GM13976 (cell line): Measurements from ENCODE around the gene RNF41.
A peak's percentile ranks its signal among the peaks of the same experiment; 100 is the strongest.

ENCODE experiments used
- DNase-seq: peaks from one replicate; pipeline ENCODE4 v3.0.0; 2012; ENCODE audit warnings: low spot score
- in situ Hi-C: fragments of 300-500 bp; cut with MboI; formaldehyde crosslinking; loops from one replicate; pipeline ENCODE4 v1.12.0; 2022; ENCODE audit warnings: low sequenced_read_pairs, mixed read lengths, inconsistent platforms; ENCODE audit not compliant: unreplicated experiment
- TF ChIP-seq, protein P1 (sequence below): IDR thresholded peaks from 2 replicates; pipeline ENCODE4 v1.5.1; 2012; ENCODE audit warnings: borderline replicate concordance, mild to moderate bottlenecking; ENCODE audit not compliant: insufficient read depth; ENCODE audit errors: extremely low read depth, missing control alignments, control extremely low read depth

The RNF41 gene

DNA sequence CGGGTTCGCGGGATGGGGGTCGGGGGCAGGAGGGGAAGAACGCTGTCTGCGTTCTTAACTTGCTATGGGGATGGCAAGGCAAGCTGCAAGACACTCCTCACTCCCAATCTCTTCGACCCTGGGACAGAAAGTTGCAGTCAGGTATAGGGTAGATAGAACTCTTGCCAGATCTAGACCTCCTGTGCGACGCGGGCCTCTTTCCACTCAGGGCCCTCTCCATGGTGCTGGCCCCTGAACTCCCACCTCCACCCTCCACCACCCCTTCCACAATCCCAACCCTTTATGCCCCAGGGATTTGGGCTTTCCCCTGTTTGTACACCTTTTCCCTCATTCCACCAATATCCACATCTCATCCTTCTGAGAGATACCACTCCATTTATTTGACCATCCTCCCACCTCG lies 3.2 kb upstream of the RNF41 start:
- DNase-seq, result peak; percentile 23
- in situ Hi-C loops, result loop anchor here (25.0 kb wide), 1 partner anchor 237 kb away; the partner anchor contains the start of genes MIP and SPRYD4
- TF ChIP-seq, protein P1, sequence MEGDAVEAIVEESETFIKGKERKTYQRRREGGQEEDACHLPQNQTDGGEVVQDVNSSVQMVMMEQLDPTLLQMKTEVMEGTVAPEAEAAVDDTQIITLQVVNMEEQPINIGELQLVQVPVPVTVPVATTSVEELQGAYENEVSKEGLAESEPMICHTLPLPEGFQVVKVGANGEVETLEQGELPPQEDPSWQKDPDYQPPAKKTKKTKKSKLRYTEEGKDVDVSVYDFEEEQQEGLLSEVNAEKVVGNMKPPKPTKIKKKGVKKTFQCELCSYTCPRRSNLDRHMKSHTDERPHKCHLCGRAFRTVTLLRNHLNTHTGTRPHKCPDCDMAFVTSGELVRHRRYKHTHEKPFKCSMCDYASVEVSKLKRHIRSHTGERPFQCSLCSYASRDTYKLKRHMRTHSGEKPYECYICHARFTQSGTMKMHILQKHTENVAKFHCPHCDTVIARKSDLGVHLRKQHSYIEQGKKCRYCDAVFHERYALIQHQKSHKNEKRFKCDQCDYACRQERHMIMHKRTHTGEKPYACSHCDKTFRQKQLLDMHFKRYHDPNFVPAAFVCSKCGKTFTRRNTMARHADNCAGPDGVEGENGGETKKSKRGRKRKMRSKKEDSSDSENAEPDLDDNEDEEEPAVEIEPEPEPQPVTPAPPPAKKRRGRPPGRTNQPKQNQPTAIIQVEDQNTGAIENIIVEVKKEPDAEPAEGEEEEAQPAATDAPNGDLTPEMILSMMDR, result no peak

DNA sequence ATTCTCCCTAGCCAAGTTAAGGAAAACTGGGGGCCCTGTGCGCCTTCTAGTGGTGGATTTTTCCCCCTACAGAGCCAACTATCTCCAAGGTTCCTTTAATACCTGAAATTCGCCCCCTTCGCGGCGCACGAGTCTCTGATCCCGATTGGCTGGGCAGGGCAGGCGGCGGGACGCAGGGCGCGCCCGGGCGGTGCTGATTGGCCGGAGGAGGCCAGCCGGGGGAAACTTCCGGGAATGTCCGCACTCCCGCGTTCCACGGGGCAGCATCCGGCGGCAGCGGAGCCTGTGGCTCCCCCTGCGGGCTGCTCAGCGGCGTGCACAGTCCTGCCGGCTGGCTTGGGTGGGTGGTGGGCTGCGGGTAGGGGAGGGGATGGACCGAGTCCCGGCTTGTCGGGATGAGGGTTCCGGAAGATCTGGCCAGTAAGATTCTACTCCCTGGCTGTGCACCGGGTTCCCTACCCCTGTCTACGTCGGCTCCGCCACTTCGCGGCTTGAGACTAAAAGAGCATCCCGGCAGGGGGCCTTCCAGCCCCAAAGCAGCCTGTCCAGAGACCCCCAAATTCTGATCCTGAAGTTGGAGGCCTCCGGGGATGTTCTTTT lies 2.5 kb upstream of the RNF41 start, which contains the start of gene NABP2:
Gene NABP2, plus strand, starts transcription at position 241 of the 600 bp plus-strand sequence. CDS start 515 bp downstream, outside the sequence.
- TF ChIP-seq, protein P1, result peak; percentile 98
- in situ Hi-C loops, result loop anchor here (25.0 kb wide), 1 partner anchor 238 kb away; the partner anchor contains the start of genes MIP and SPRYD4
- DNase-seq, result peak; percentile 99

DNA sequence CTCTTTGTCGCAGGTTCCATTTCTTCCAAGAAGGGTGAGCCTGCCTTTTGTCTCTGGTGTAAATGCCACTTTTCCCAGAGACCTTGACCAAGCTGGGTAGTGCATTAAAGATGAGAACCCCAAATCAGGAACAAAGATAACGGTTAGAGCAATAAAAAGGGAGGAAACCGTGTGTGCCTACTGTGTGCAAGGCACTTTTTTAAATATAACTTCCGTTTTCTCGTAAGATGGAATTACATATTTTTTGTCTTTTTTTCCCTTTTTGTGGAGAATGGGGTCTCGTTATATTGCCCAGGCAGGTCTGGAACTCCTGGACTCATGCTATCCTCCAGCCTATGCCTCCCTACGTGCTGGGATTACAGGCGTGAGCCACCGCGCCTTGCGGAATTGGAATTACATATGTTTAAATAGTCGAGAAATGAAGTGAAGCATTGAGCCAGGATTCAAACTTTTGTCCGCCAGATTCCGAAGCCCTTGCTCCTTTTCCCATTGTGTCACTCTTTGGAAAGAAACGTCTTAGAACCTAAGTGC lies 1.9 kb upstream of the RNF41 start:
- DNase-seq, result no peak
- TF ChIP-seq, protein P1, result no peak
- in situ Hi-C loops, result loop anchor here (25.0 kb wide), 1 partner anchor 239 kb away; the partner anchor contains the start of genes MIP and SPRYD4

DNA sequence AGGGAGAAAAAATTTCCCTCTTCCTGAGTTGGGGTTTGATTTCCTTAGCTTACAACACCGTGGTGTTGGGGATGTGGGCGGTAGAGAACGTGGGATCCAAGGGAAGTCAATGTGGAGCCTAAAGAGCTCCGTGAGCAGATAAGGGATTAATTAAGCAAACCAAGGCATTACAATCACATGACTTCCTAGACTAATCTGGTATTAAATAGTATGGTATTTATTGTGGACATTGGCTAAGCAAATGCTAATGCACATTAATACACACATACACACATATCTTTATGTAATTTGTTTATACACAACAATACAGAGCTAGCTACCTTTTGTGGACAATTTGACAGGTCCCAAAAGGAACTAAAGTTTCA lies 791 bp upstream of the RNF41 start:
- TF ChIP-seq, protein P1, result no peak
- in situ Hi-C loops, result loop anchor here (25.0 kb wide), 1 partner anchor 240 kb away; the partner anchor contains the start of genes MIP and SPRYD4
- no peak for DNase-seq

DNA sequence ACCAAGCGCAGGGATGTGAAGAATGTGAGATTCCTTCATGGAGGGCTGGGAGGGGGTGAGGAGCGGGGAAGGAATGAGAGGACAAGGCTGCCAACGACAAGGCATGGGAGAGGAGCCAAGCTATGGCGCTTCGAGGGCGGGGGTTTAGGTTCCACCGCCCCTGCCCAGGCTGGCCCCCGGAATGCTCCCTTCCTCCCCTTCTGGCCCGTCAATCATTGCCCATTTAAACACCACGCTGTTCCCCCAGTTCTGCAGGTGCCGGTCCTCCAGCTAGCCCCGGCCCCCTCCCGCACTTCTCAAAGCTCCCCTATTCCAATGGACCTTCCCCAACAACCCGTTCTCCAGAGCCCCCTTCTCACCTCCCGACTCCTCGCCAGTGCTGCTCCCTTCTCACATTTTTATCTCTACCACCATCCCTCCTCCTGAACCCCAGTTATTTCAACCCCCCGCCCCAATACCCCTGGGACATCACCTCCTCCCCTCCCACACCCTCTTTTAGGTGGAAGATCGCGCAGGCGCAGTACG lies 428 bp downstream of the RNF41 start:
- in situ Hi-C loops, result loop anchor here (25.0 kb wide), 1 partner anchor 241 kb away; the partner anchor contains the start of genes MIP and SPRYD4
- no peak for DNase-seq

DNA sequence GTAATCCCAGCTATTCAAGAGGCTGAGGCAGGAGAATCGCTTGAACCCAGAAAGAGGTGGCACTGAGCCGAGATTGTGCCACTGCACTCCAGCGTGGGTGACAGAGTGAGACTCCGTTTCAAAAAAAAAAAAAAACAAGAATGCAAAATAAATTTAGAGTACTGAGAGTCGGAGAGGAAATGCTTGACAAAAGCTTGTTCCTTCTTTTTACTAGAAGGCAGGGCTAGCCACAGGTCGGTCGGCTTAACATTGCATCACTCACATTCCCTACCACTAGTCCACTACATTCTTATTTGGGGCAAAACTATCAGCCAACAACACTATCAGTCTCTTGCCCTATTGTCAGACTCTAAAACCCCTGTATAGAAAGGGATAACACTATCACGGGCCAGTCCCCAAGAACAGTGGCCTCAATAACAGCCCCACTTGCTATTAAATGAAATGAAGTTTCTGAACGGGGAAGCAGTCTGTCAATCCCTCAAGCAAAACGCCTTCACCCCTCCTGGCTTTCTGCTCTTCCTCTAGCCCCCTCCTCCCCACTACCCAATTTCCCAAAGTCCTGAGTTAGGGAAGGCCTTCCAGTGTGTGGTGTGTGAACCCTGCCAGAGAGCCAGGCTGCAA lies 1.0 kb downstream of the RNF41 start:
- TF ChIP-seq, protein P1, result no peak
- DNase-seq, result peak; percentile 40
- in situ Hi-C loops, result loop anchor here (25.0 kb wide), 1 partner anchor 242 kb away; the partner anchor contains the start of genes MIP and SPRYD4

More for the DNA sequence above, 428 bp downstream of the RNF41 start:
- TF ChIP-seq, protein P1, result no peak
